Stomach smooth muscle (tissue), 2 donors: ENCODE measurements around the gene FAM98B.

Source experiments
- H3K27ac ChIP-seq: one replicate; pipeline ENCODE4 v1.7.0; 2013; ENCODE audit warnings: mild to moderate bottlenecking, low read length, inconsistent platforms
- H3K27me3 ChIP-seq, 2 donors: one replicate each; pipeline ENCODE4 v1.7.0; 2013; ENCODE audit warnings: low read length in 2 of 2; ENCODE audit not compliant: insufficient read depth in 2 of 2, control insufficient read depth in 1 of 2
- H3K36me3 ChIP-seq, 2 donors: one replicate each; pipeline ENCODE4 v1.7.0; 2013; ENCODE audit warnings: low read length in 2 of 2; ENCODE audit not compliant: control insufficient read depth in 2 of 2, insufficient read depth in 2 of 2
- H3K4me1 ChIP-seq: one replicate; pipeline ENCODE4 v1.7.0; 2013; ENCODE audit warnings: low read length; ENCODE audit not compliant: control insufficient read depth, insufficient read depth
- H3K4me3 ChIP-seq, 2 donors: one replicate each; pipeline ENCODE4 v1.7.0; 2013; ENCODE audit warnings: low read length in 2 of 2
- H3K9ac ChIP-seq, 2 donors: one replicate each; pipeline ENCODE4 v1.7.0; 2013; ENCODE audit warnings: low read length in 2 of 2, mild to moderate bottlenecking in 1 of 2
- H3K9me3 ChIP-seq, 2 donors: one replicate each; pipeline ENCODE4 v1.7.0; 2013; ENCODE audit warnings: low read length in 2 of 2; ENCODE audit not compliant: control insufficient read depth in 2 of 2
- donor health status: healthy.
- donor health status: Pancreatic carcinoma.

FAM98B gene

GRCh38 chr15:38453971-38454695 lies at the start of gene FAM98B:
Gene FAM98B (plus strand): TSS chr15:38454127. CDS start chr15:38454162, 35 bp downstream.
- peaks cover 7% of the 10 kb centered on the region for H3K4me1 ChIP-seq
- H3K4me3 ChIP-seq = peak within 1 kb of the TSS; percentile 91 to 96
- H3K9ac ChIP-seq = peak within 1 kb of the TSS; percentile 90 to 98
- no peaks in the 10 kb centered on the region for H3K27me3 ChIP-seq
- H3K9me3 ChIP-seq = no peaks in the 10 kb centered on the region
- H3K36me3 ChIP-seq = no peaks in the 10 kb centered on the region
- H3K27ac ChIP-seq = peak within 1 kb of the TSS; percentile 79

GRCh38 chr15:38406436-38406835 lies 47.5 kb upstream of the FAM98B start:
- Histone ChIP-seq H3K4me1 (no peaks in the 10 kb centered on the region), H3K4me3 (no peak overlapping the region), H3K27ac (no peak overlapping the region), H3K9ac (no peak overlapping the region), H3K27me3 (peaks cover 0 to 2% of the 10 kb centered on the region in 2 donors), H3K9me3 (no peaks in the 10 kb centered on the region), H3K36me3 (no peaks in the 10 kb centered on the region)

GRCh38 chr15:38408576-38408975 lies 45.4 kb upstream of the FAM98B start:
- no peaks in the 10 kb centered on the region for H3K36me3 ChIP-seq

DNA sequence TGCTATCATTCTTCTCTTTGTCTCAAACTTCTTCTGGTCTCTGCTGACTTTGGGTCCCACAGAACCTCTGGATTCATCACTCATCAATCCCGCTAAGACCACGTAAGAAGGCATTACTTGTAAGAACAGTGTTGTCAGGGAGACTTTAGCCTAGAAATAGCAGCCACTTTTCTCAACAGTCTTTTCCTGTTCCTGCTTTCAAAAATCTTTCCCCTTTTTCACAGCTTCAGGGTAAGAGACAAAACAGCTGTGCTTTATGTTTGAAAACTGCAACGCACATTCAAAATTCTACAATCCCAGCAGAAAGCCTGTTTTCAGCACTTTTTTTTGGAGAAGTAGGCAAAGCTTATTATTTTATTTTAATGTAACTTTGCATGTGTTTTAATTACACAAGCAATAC lies 42.0 kb upstream of the FAM98B start:
- H3K9ac ChIP-seq = no peak overlapping the region
- H3K4me3 ChIP-seq = no peak overlapping the region
- no peak overlapping the region for H3K27ac ChIP-seq
- H3K4me1 ChIP-seq = no peaks in the 10 kb centered on the region
- no peaks in the 10 kb centered on the region for H3K9me3 ChIP-seq
- peaks cover 0 to 2% of the 10 kb centered on the region in 2 donors for H3K27me3 ChIP-seq
- no peaks in the 10 kb centered on the region for H3K36me3 ChIP-seq

More at GRCh38 chr15:38408576-38408975, 45.4 kb upstream of the FAM98B start:
- no peak overlapping the region for H3K9ac ChIP-seq
- no peaks in the 10 kb centered on the region for H3K9me3 ChIP-seq
- no peaks in the 10 kb centered on the region for H3K4me1 ChIP-seq
- H3K27ac ChIP-seq = no peak overlapping the region
- no peak overlapping the region for H3K4me3 ChIP-seq
- H3K27me3 ChIP-seq = no peaks in the 10 kb centered on the region

- no peak overlapping the region for H3K27ac ChIP-seq
Observed at GRCh38 chr15:38412466-38412865, 41.5 kb upstream of the FAM98B start.

GRCh38 chr15:38414357-38414756 lies 39.6 kb upstream of the FAM98B start:
- Histone ChIP-seq H3K27me3 (peaks cover 0 to 2% of the 10 kb centered on the region in 2 donors), H3K36me3 (no peaks in the 10 kb centered on the region), H3K9ac (no peak overlapping the region), H3K4me1 (no peaks in the 10 kb centered on the region), H3K4me3 (no peak overlapping the region), H3K9me3 (no peaks in the 10 kb centered on the region), H3K27ac (no peak overlapping the region)

More at GRCh38 chr15:38412466-38412865, 41.5 kb upstream of the FAM98B start:
- H3K4me1 ChIP-seq = no peaks in the 10 kb centered on the region
- H3K27me3 ChIP-seq = peaks cover 0 to 2% of the 10 kb centered on the region in 2 donors
- no peak overlapping the region for H3K4me3 ChIP-seq
- H3K36me3 ChIP-seq = no peaks in the 10 kb centered on the region
- no peaks in the 10 kb centered on the region for H3K9me3 ChIP-seq
- H3K9ac ChIP-seq = no peak overlapping the region

DNA sequence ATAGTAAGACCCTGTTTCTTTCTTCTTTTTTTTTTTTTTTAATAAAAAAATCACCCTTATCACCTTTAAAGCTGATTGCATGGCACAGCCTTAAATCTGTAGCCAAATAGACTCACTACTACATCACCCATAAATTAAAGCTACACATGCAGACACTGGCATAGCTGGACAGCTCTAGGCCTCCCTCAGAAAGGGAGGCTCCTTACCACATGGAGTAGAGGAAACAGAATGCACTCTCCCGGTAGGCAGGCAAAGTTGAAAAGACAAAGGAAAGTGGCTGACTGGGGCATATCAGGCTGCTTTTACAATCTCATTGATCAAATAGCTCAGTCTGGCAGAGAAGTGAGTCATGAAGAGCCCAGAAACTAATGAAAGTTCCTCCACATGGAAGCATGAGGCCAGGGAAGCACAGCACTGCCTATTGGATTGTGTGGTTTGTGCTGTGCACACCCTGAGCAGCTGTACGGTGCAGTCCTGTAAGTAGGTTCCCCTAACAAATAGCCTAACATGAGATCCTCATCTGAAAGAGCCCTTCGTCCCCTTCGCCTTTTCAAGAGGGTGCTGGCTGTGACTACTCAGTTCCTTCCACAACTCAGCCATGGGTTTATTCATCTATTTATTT lies 32.7 kb upstream of the FAM98B start:
- Histone ChIP-seq H3K9me3 (no peaks in the 10 kb centered on the region), H3K27ac (no peak overlapping the region), H3K36me3 (no peaks in the 10 kb centered on the region), H3K27me3 (no peaks in the 10 kb centered on the region), H3K4me1 (no peaks in the 10 kb centered on the region), H3K9ac (no peak overlapping the region), H3K4me3 (no peak overlapping the region)

GRCh38 chr15:38424101-38424552 lies 29.8 kb upstream of the FAM98B start:
- no peak overlapping the region for H3K27ac ChIP-seq
- H3K4me3 ChIP-seq = no peak overlapping the region
- H3K36me3 ChIP-seq = no peaks in the 10 kb centered on the region
- H3K27me3 ChIP-seq = no peaks in the 10 kb centered on the region
- no peaks in the 10 kb centered on the region for H3K9me3 ChIP-seq
- no peaks in the 10 kb centered on the region for H3K4me1 ChIP-seq
- H3K9ac ChIP-seq = no peak overlapping the region

- no peak overlapping the region for H3K9ac ChIP-seq
- no peaks in the 10 kb centered on the region for H3K27me3 ChIP-seq
- H3K27ac ChIP-seq = no peak overlapping the region
- H3K9me3 ChIP-seq = no peaks in the 10 kb centered on the region
- H3K36me3 ChIP-seq = no peaks in the 10 kb centered on the region
- no peak overlapping the region for H3K4me3 ChIP-seq
- no peaks in the 10 kb centered on the region for H3K4me1 ChIP-seq
Observed at GRCh38 chr15:38425269-38425668, 28.7 kb upstream of the FAM98B start.

- no peaks in the 10 kb centered on the region for H3K4me1 ChIP-seq
Observed at GRCh38 chr15:38427380-38427779, 26.5 kb upstream of the FAM98B start.

More at GRCh38 chr15:38427380-38427779, 26.5 kb upstream of the FAM98B start:
- Histone ChIP-seq H3K9ac (no peak overlapping the region), H3K27ac (no peak overlapping the region), H3K9me3 (no peaks in the 10 kb centered on the region), H3K36me3 (no peaks in the 10 kb centered on the region), H3K4me3 (no peak overlapping the region), H3K27me3 (no peaks in the 10 kb centered on the region)
